HG02938 (cell line): Measurements from ENCODE around the gene SRF.
A peak's percentile ranks its signal among the peaks of the same experiment; 100 is the strongest.

ENCODE experiments used
- ATAC-seq: cut with Tn5 transposase; IDR thresholded peaks from one replicate; pipeline ENCODE4 v1.9.1; 2021; ENCODE audit warnings: mild to moderate bottlenecking, moderate library complexity; ENCODE audit not compliant: unreplicated experiment

The SRF gene

DNA sequence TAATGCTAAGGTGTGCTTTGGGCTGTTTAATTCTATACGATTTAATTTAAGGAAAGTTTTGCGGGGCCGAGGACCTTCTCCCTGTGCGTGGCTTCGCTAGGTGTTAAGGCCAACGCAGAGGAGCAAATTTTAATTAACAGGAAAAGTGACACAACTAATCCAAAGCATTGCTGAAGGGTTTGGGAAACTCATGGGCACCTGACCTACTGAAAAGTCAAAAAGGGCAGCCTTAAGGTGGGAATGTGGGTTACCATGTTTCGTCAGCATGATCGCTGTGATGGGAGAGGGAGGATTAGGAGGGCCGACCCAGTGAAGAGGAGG is 10.5 kb downstream of the SRF start:
- ATAC-seq: no peak

DNA sequence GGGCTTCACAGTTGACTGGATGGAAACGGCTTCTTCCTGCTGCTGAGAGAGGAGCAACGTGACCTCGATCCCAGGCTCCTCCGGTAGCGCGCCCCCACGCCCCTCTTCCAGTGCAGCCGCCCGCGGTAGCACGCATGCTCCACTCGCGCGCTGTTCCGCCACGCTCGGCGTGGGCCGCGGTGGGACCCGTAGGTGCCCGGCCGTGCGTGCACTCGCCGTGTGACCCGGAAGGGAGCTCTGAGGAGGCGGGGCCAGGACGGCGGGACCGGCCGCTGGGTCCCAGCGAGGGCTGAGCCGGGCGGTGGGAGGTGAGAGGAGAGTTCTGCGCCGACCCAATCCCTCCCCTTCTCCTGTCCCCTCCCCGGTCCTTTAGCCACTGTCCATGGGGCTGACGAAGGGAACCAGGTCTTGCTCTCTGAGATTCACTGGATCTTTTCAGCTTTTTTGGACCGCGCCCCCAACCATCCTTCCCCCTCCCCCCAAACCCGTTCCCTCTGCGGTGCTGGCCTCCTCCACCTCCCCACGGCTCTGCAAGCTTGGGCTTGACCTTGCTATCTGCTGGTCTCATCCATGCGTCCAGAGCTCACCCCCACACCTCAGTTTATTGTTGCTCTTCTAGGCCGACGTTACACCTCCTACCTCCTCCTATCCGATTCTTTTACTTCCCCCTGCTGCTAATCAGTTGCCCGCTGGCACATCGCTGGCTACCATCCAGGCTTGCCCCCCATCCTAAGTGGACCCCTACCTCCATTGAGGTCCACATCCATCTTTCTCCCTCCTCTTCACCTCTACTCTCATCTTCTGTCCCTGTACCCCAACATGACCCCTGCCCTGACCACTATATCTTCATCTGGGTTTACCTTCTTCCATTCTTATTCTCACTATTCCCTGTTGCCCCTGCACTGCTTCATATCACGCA is 11.1 kb downstream of the SRF start, which contains the start of gene CUL9:
Gene CUL9, plus strand, starts transcription at position 255 of the 919 bp plus-strand sequence. CDS start 2,115 bp downstream, outside the sequence.
- ATAC-seq: peak; percentile 86

GRCh38 chr6:43183441-43183840 is 12.4 kb downstream of the SRF start:
- no peak for ATAC-seq

- no peak for ATAC-seq
Measured at GRCh38 chr6:43184268-43184985, 13.4 kb downstream of the SRF start.

DNA sequence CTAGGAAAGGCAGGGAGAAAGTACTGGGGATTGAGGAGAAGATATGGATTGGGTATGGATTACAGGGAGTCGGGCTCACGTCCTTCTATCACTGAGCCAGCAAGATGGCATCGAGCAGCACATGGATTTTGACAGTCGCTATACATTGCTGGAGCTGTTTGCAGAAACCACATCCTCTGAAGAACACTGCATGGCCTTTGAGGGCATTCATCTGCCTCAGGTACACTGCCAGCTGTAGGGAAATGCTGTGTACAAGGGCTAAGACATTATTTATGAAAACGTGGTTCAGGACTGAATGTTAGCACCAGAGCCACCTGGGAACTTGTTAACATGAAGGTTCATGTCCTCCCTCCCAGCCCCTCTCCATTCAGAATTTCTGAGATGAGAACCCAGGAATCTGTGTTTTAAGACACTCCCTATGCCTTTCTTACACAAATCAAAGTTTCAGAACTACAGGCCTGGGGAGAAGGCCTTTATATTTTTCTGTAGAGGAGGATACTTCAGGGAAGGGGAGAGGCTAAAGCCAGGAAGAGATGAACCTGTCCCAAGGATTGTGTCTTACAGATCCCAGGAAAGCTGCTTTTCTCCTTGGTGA is 14.4 kb downstream of the SRF start:
- no peak for ATAC-seq

- ATAC-seq: no peak
Measured at GRCh38 chr6:43186019-43186418, 14.9 kb downstream of the SRF start.

DNA sequence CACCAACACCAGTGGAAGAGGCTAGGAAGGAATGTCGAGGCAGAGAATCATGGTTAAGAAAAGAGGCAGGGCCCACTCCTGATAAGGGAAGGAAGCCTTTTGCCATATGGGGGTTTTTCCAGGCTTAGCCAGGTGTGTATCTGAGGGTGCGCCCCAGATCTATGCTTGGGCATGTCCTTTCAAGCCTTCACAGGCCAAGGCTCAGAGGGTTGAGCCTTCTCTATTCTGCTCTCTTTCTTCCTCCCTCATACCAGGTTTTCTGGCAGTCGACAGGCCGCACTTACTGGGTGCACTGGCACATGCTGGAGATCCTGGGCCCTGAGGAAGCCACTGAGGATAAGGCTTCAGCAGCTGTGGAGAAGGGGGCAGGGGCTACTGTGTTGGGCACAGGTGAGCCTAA is 15.6 kb downstream of the SRF start:
- ATAC-seq: no peak

DNA sequence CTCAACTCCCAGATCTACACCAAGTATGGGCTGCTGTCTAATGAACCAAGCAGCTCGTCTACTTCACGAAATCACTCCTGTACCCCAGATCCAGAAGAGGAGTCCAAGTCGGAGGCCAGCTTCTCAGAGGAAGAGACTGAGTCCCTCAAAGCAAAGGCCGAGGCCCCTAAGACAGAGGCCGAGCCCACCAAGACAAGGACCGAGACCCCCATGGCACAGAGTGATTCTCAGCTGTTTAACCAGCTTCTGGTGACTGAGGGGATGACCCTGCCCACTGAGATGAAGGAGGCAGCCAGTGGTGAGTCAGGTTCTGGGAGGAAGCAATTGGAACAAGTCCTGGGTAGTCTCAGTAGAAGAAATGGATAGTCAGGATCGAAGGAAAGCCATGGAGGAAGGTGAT is 16.8 kb downstream of the SRF start:
- ATAC-seq: no peak

GRCh38 chr6:43188426-43188825 is 17.4 kb downstream of the SRF start:
- no peak for ATAC-seq

- ATAC-seq: no peak
Measured at GRCh38 chr6:43189776-43190304, 18.8 kb downstream of the SRF start.

DNA sequence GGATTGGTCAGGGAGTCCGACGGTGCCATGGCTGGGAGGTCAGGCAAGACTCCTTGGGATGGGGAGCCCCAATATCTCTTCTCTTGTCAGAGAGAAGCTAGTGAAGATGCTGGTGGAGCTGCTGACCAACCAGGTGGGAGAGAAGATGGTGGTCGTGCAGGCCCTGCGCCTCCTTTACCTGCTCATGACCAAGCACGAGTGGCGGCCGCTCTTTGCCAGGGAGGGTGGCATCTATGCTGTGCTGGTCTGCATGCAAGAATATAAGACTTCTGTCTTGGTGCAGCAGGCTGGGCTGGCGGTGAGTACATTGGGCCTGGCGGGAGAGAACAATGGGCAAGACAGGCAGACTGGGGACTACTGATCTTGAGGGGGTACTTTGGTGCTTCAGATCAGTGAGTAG is 21.8 kb downstream of the SRF start:
- no peak for ATAC-seq

DNA sequence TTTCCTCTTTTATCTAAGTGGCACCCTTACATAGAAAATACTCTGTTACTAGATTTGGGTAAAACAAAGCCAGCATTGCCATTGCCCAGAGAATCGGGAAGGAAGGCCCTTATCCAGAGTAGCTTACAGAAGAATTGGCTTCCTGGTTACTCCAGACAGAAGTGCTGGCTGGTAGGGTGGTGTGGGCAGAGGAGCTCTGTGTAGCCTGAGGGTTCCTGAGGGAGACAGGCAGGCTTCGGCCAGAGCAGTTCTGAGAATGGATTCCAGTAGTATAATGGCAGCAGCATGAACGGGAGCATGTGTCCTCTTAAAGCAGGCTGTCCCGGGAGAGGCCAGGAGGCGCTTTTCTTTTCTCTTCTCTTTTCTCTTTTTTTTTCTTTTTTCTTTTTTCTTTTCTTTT is 22.9 kb downstream of the SRF start:
- ATAC-seq: no peak

GRCh38 chr6:43196337-43196736 is 25.3 kb downstream of the SRF start:
- no peak for ATAC-seq

GRCh38 chr6:43199912-43200311 is 28.8 kb downstream of the SRF start:
- no peak for ATAC-seq

- ATAC-seq: no peak
Measured at GRCh38 chr6:43200541-43200940, 29.5 kb downstream of the SRF start.

- no peak for ATAC-seq
Measured at GRCh38 chr6:43202451-43202850, 31.4 kb downstream of the SRF start.

GRCh38 chr6:43203029-43203717 is 32.1 kb downstream of the SRF start:
- no peak for ATAC-seq

DNA sequence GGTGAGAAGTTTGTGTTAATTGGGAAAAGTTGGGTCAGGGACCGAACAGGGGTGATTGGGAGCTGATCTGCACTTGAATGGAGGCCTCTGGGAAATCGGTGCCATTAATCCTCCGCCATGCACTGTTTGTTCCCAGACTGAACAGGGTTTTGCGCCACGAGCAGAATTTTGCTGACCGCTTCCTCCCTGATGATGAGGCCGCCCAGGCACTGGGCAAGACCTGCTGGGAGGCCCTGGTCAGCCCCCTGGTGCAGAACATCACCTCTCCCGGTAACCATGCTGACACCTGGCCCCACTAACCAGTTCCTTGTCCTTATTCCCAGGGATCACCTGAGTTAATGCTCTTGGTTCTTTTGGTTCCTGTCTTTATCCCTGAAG is 32.6 kb downstream of the SRF start:
- no peak for ATAC-seq

- ATAC-seq: no peak
Measured at GRCh38 chr6:43204271-43205105, 33.4 kb downstream of the SRF start.

GRCh38 chr6:43205849-43206248 is 34.8 kb downstream of the SRF start:
- ATAC-seq: no peak
